HL-60 (cell line): Measurements from ENCODE around the gene COPZ1.

Source experiments
- DNase-seq, 2 experiments: peaks; one replicate each; pipeline ENCODE4 v3.0.0-alpha.2; 2010 to 2020; ENCODE audit warnings: low read depth in 1 of 2, low spot score in 1 of 2
- H3K27ac ChIP-seq: fragments of 250-450 bp; sonication (Bioruptor Pico); replicated peaks from 2 replicates; pipeline ENCODE4 v1.5.1; 2020; ENCODE audit warnings: mild to moderate bottlenecking, moderate library complexity
- H3K27me3 ChIP-seq: fragments of 250-450 bp; sonication (Bioruptor Pico); 2 replicates; pipeline ENCODE4 v1.5.1; 2021; ENCODE audit warnings: mild to moderate bottlenecking, moderate library complexity; ENCODE audit not compliant: insufficient read depth, poor library complexity, severe bottlenecking
- H3K4me3 ChIP-seq: replicated peaks from 2 replicates; pipeline ENCODE4 v1.5.1; 2011; ENCODE audit warnings: mild to moderate bottlenecking, control low read depth, low read length; ENCODE audit not compliant: insufficient read depth
- CTCF ChIP-seq: IDR thresholded peaks from one replicate; pipeline ENCODE4 v1.5.1; 2011; ENCODE audit warnings: low read length, control low read depth, inconsistent platforms; ENCODE audit not compliant: insufficient read depth
- GABPA ChIP-seq: IDR thresholded peaks from 2 replicates; pipeline ENCODE4 v1.6.1; 2012; ENCODE audit warnings: low read depth
- POLR2AphosphoS5 ChIP-seq: IDR thresholded peaks from 2 replicates; pipeline ENCODE4 v1.6.1; 2012; ENCODE audit warnings: low read depth
- REST ChIP-seq: IDR thresholded peaks from 2 replicates; pipeline ENCODE4 v1.6.1; 2012; ENCODE audit warnings: low read depth; ENCODE audit not compliant: insufficient replicate concordance
- SPI1 ChIP-seq: IDR thresholded peaks from 2 replicates; pipeline ENCODE4 v1.6.1; 2012; ENCODE audit warnings: low read depth, mild to moderate bottlenecking, borderline replicate concordance

The COPZ1 gene

GRCh38 chr12:54388237-54389133 is 63.6 kb downstream of the COPZ1 start:
- H3K27me3 ChIP-seq = no peaks in the 10 kb centered on the region
- DNase-seq = no peak
- no peak for TF ChIP-seq POLR2AphosphoS5
- no peak for TF ChIP-seq CTCF
- TF ChIP-seq REST = no peak
- TF ChIP-seq GABPA = no peak
- TF ChIP-seq SPI1 = no peak
- no peak overlapping the region for H3K27ac ChIP-seq
- H3K4me3 ChIP-seq = no peak overlapping the region

GRCh38 chr12:54389134-54389508 is 64.2 kb downstream of the COPZ1 start:
- TF ChIP-seq REST = no peak
- no peak for TF ChIP-seq SPI1
- TF ChIP-seq POLR2AphosphoS5 = no peak
- TF ChIP-seq CTCF = no peak
- no peak for TF ChIP-seq GABPA
- no peaks in the 10 kb centered on the region for H3K27me3 ChIP-seq
- no peak overlapping the region for H3K4me3 ChIP-seq
- no peak for DNase-seq
- no peak overlapping the region for H3K27ac ChIP-seq

- no peak for DNase-seq
- Histone ChIP-seq H3K27me3 (no peaks in the 10 kb centered on the region), H3K4me3 (no peak overlapping the region), H3K27ac (no peak overlapping the region)
- TF ChIP-seq GABPA (no peak), REST (no peak), POLR2AphosphoS5 (no peak), CTCF (no peak), SPI1 (no peak)
Measured at GRCh38 chr12:54389607-54390175, 64.8 kb downstream of the COPZ1 start.
